RWPE1 (cell line): ENCODE data around the gene OXCT1.

Experiments
- CTCF ChIA-PET: fragments of 350-600 bp; sonication (Branson Sonifier 250); formaldehyde crosslinking; extraction: SDS; loops from one replicate; lab custom pipeline; 2021; lab: Yijun Ruan, JAX
- POLR2A ChIA-PET: fragments of 400-600 bp; formaldehyde crosslinking; extraction: SDS; loops from one replicate; lab custom pipeline; 2020; ENCODE audit warnings: antibody characterized with exemption; ENCODE audit not compliant: low non-redundant PET; lab: Yijun Ruan, JAX
- DNase-seq: peaks from one replicate; pipeline ENCODE4 v3.0.0; 2012; ENCODE audit warnings: low spot score
- H3K27ac ChIP-seq: fragments of 450-650 bp; 2 replicates; pipeline ENCODE4 v1.5.1; 2017
- CTCF ChIP-seq: fragments of 450-650 bp; conservative IDR thresholded peaks from 2 replicates; pipeline ENCODE4 v1.5.1; 2017; ENCODE audit warnings: low read depth, mild to moderate bottlenecking

The OXCT1 gene

GRCh38 chr5:41683181-41683580, 187.0 kb downstream of the OXCT1 start:
- TF ChIP-seq CTCF: no peak
- H3K27ac ChIP-seq: no peak overlapping the region
- DNase-seq: no peak
- POLR2A ChIA-PET: no interaction called here
- CTCF ChIA-PET: no interaction called here

- CTCF ChIA-PET: no interaction called here
Measured at GRCh38 chr5:41682641-41683040, 187.6 kb downstream of the OXCT1 start.

GRCh38 chr5:41681840-41682239, 188.4 kb downstream of the OXCT1 start:
- POLR2A ChIA-PET: no interaction called here
- DNase-seq: no peak
- CTCF ChIA-PET: no interaction called here
- H3K27ac ChIP-seq: no peak overlapping the region
- no peak for TF ChIP-seq CTCF

More at GRCh38 chr5:41682641-41683040, 187.6 kb downstream of the OXCT1 start:
- no peak for TF ChIP-seq CTCF
- H3K27ac ChIP-seq: no peak overlapping the region
- no peak for DNase-seq
- POLR2A ChIA-PET: no interaction called here
